ENCODE results near the gene NUP98. TPM values are rescaled to one million over a fixed set of nuclear protein-coding genes. Genes with fewer than 3 reads are reported as not detected.
"Not testable (repeated sequence)": the region's sequence is repeated elsewhere in the genome, so short reads cannot be mapped to it uniquely, and the experiment has no call there.

The NUP98 gene
- total RNA-seq, 1 experiment from 2014 or later = 97.9 TPM

- DNase-seq (ENCODE audit: low read depth) = no peak
These were observed 1.8 kb upstream of the NUP98 start for GRCh38 chr11:3799143-3799542.

DNA sequence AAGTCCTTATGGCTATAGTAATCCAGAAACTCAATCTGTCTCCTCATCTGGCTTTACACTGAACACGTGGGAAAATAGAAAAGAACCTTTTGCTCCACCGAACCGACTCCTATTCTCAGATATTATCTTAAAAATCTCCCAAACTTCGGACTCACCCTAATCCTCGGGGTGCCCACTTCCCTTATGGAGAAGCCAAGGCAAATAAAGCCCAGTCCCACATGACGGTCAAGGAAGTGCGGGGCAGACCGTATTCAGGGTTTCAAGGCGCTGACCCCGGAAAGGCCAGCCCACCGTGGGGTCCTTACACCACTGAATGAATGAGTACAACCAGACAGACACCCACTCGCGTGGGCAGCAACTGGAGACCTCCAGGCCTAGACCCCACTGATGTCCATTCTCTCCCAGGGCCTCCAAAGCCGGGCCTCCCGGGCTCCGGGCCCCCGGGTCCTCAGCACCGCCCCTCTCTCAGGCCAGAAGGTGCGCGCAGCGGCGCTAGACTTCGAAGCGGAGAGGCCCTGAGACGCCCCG lies 489 bp downstream of the NUP98 start:
- DNase-seq (ENCODE audit: low read depth) = no peak

DNA sequence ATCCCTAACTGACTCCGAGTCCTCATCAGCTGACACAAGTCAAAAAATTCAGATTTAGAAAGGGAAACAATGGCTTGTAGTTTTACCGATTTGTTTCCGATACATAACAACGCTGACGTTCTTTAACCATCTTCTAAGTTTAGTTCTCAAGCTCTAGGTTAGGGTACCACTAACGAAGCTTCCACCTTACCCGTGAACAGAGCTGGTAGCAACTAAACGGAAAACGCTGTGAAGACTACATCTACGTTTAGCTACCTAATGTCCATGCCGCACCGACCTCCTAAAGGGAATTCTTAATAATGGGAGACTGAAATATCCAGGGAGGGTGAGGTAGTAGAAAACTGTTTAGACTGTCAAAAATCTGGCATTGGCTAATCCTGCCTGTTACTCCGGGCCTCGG lies 1.0 kb downstream of the NUP98 start:
- no peak for DNase-seq (ENCODE audit: low read depth)

GRCh38 chr11:3796002-3796311 lies 1.4 kb downstream of the NUP98 start:
- DNase-seq (ENCODE audit: low read depth) = no peak

DNA sequence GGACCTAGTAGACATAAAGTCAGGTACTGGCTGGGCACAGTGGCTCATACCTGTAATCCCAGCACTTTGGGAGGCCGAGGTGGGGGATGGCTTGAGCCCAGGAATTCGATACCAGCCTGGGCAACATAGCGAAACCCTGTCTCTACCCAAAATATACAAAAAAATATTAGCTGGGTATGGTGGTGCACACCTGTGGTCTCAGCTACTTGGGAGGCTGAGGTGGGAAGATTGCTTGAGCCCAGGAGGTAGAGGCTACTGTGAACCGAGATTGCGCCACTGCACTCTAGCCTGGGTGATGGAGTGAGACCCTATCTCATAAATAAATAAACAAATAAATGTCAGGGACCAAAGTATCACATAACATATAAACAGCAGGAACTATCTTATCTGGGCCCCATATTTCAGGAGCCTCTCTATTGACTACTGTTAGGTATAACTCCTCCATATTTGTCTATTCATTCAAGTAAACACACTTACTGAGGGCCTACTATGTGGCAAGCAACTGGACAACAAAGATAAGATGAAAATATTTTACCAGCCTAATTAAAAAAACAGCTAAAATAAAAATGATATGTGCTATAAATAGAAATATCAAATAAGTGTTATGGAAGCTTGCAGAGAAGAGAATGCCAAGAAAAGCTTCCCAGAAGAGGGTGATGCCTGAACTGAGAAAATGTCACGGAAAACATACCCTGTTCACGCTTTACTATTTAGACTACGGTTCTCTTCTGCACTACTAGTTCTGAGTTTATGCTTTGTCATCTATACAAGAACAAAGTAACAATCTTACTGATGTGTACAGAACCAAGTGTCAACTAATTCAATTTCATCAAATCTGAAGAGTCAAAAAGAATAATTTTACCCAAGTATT lies 2.0 kb downstream of the NUP98 start:
- no peak for DNase-seq (ENCODE audit: low read depth)

DNA sequence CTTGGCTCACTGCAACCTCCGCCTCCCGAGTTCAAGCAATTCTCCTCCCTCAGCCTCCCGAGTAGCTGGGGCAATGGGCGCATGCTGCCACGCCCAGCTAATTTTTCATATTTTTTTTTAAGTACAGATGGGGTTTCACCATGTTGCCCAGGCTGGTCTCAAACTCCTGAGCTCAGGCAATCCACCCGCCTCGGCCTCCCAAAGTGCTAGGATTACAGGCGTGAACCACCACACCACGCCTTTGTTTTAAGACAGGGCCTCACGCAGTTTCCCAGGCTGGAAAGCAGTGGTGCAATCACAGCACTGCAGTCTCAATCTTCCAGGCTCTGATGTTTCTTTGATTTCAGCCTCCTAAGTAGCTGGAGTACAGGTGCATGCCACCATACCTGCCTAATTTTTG lies 3.0 kb downstream of the NUP98 start:
- DNase-seq (ENCODE audit: low read depth) = not testable (repeated sequence)

GRCh38 chr11:3786781-3787428 lies 10.4 kb downstream of the NUP98 start:
- DNase-seq (ENCODE audit: low read depth) = no peak

GRCh38 chr11:3783611-3784010 lies 13.7 kb downstream of the NUP98 start:
- no peak for DNase-seq (ENCODE audit: low read depth)

GRCh38 chr11:3782963-3783362 lies 14.4 kb downstream of the NUP98 start:
- no peak for DNase-seq (ENCODE audit: low read depth)

DNA sequence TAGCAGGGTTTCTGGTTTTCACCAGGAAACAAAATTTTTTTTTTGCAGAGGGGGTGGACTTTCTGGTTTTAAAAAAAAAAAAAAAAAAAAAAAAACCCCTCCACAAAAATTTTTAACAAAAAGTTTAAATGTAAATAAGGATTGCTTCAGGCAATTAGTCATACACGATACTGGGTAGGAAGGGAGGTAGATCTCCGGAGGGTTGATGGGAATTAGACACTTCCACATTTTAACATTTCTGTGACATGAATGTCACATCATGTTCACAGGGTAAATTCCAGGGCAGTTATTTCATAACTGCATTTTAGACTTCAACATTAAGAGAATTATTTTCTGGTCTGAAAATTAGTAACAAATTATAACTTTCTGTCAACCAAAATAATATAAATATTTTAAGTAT lies 15.9 kb downstream of the NUP98 start:
- no peak for DNase-seq (ENCODE audit: low read depth)

DNA sequence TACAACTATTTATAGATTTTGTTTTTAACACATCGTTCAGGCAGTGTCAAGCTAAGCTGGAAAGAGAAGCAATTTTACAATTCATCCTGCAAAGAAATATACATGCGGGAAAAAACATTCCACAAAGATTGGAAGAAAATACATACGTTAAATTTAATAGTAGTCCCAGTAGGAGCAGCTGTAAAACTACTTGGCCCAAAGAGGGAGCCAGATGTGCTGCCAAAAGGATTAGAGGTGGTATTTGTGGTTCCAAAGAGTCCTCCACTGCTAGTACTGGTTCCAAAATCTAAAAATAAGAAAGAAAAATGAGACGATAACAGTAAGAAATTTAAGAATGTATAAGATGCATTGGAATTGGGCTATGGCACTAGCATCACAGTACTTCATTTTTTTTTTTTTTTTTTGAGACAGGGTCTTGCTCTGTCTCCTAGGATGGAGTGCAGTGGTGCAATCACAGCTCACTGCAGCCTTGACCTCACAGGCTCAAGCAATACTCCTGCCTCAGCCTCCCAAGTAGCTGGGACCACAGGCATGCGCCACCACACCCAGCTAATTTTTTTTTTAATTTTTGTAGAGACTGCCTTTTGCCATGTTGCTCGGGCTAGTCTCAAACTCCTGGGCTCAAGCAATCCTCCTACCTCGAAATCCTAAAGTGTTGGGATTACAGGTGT lies 21.5 kb downstream of the NUP98 start:
- no peak for DNase-seq (ENCODE audit: low read depth)

GRCh38 chr11:3773180-3773579 lies 24.2 kb downstream of the NUP98 start:
- no peak for DNase-seq (ENCODE audit: low read depth)

GRCh38 chr11:3767536-3767935 lies 29.8 kb downstream of the NUP98 start:
- DNase-seq (ENCODE audit: low read depth) = no peak

DNA sequence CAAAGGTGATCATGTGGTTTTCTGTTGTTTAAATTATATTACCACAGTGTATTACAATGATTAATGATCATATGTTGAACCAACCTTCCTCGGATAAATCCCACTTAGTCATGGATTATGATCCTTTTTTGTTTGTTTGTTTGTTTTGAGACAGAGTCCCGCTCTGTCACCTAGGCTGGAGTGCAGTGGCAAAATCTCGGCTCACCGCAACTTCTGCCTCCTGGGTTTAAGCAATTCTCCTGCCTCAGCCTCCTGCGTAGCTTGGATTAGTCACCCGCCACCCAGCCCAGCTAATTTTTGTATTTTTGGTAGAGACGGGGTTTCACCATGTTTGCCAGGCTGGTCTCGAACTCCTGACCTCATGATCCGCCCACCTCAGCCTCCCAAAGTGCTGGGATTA lies 30.5 kb downstream of the NUP98 start:
- not testable (repeated sequence) for DNase-seq (ENCODE audit: low read depth)

GRCh38 chr11:3764266-3764665 lies 33.1 kb downstream of the NUP98 start:
- no peak for DNase-seq (ENCODE audit: low read depth)

DNA sequence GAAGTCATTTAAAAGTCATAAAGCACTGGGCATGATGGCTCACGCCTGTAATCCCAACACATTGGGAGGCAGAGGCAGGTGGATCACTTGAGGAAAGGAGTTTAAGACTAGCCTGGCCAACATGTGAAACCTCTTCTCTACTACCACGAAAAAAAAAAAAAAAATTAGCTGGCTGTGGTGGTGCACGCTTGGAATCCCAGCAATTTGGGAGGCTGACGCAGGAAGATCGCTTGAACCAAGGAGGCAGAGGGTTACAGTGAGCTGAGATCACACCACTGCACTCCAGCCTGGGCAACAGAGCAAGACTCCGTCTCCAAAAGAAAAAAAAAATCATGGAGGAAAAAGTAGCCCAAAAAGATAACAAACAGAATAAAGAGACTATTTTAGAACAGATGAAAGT lies 42.2 kb downstream of the NUP98 start:
- DNase-seq (ENCODE audit: low read depth) = no peak

DNA sequence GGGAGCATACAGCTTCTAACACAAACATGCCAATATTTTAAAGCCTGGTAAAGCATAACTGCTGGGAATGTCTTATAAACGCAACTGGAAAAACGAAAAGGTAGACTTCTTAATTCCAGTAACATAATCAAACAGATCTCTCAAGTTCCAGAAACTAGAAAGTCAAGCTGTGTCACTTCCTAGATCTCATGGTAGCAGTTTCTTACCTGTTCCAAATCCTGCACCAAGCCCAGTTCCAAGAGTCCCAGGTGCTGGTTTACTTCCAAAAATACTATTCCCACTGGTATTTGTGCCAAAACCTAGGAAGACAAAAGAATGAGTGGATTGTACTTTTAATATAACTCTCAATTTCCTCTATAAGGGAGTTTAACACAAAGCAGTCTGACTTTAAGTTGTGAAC lies 44.2 kb downstream of the NUP98 start:
- DNase-seq (ENCODE audit: low read depth) = no peak

DNA sequence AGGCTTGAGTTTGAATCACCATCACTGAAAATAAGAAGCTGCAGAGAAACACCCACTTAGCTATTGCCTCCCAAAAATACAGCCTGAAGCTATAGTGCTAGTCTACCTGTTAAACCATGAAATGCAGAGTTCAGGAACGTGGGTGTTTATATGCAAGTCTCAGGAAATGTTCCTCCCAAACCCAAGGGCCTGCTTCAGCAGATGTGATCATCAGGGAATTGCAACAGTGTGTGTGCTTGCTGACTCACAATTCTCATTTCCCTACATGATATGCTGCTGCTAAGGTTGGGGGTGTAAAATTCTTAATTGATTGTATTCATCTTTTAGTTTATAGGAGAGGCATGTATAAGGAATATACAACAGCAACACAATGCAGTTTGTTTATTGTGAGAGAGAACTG lies 49.6 kb downstream of the NUP98 start:
- DNase-seq (ENCODE audit: low read depth) = peak; percentile 34

- DNase-seq (ENCODE audit: low read depth) = no peak
These were observed 52.2 kb downstream of the NUP98 start for GRCh38 chr11:3745161-3745560.

- DNase-seq (ENCODE audit: low read depth) = no peak
These were observed 58.6 kb downstream of the NUP98 start for GRCh38 chr11:3738723-3739122.

DNA sequence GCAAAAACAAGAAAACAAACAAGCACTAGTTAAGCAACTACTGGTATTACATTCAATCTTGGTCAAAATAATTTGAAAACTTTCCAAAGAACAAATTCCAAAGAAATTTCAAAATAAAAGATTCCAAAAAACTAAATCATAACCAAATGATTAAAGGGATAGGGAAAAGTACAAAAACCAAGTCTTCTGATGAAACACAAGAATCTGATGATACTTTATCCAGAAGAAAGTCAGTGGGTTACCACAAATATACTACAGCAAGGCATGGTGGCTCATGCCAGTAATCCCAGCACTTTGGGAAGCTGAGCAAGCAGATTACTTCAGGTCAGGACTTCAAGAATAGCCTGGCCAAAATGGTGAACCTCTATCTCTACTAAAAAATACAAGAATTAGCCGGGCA lies 59.1 kb downstream of the NUP98 start:
- no peak for DNase-seq (ENCODE audit: low read depth)

GRCh38 chr11:3737386-3737933 lies 59.9 kb downstream of the NUP98 start:
- no peak for DNase-seq (ENCODE audit: low read depth)
